Coronary artery (tissue), 2 donors: Measurements from ENCODE around the gene HJURP.

Experiments
- DNase-seq: peaks from one replicate; pipeline ENCODE4 v3.0.0-alpha.2; 2017; ENCODE audit warnings: low spot score
- H3K27ac ChIP-seq, 2 donors: fragments of 200-600 bp; sonication (generic); one replicate each; pipeline ENCODE4 v1.5.1; 2016 to 2019
- H3K4me3 ChIP-seq: fragments of 200-600 bp; sonication (generic); 2 replicates; pipeline ENCODE4 v1.5.1; 2016; ENCODE audit warnings: mild to moderate bottlenecking, moderate library complexity
- CTCF ChIP-seq: fragments of 200-600 bp; sonication (generic); IDR thresholded peaks from one replicate; pipeline ENCODE4 v1.5.1; 2019; ENCODE audit warnings: antibody characterized with exemption

HJURP gene

GRCh38 chr2:233848276-233848675, 6.1 kb downstream of the HJURP start:
- Histone ChIP-seq H3K27ac (no peak overlapping the region), H3K4me3 (no peak overlapping the region)
- no peak for DNase-seq
- no peak for TF ChIP-seq CTCF

DNA sequence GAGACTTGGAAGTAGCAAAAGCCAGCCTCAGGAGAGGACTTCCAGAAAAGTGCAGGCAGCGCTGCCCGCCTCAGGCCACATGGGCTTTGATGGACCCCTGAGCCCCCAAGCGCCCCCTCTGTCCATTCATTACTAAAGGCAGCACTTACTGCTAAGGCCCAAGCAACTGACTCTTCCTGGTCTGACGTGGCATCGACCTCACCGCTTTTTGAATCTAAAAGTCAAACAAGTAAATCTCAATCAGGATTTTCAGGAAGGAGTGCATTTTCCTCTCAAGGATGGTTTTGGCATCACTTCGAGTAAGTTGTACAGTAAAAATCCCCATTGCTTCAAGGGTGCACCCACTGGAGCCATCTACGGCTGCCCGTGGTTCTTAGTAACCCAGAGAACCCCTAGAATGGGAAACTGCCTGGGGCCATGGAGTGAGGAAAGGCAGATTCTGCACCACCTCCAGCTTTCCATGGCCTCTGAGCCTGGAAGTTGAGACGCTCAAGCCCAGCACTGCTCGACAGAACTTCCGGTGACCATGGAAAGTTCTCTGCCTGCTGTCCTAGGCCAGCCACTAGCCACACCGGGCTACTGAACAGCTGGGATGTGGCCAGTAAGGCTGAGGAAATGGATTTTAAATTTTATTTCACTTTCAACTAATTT, 7.0 kb downstream of the HJURP start:
- no peak for DNase-seq
- TF ChIP-seq CTCF, result no peak
- Histone ChIP-seq H3K27ac (no peak overlapping the region), H3K4me3 (no peak overlapping the region)

GRCh38 chr2:233846387-233847247, 7.7 kb downstream of the HJURP start:
- no peak for TF ChIP-seq CTCF
- Histone ChIP-seq H3K27ac (no peak overlapping the region), H3K4me3 (no peak overlapping the region)
- DNase-seq, result no peak

DNA sequence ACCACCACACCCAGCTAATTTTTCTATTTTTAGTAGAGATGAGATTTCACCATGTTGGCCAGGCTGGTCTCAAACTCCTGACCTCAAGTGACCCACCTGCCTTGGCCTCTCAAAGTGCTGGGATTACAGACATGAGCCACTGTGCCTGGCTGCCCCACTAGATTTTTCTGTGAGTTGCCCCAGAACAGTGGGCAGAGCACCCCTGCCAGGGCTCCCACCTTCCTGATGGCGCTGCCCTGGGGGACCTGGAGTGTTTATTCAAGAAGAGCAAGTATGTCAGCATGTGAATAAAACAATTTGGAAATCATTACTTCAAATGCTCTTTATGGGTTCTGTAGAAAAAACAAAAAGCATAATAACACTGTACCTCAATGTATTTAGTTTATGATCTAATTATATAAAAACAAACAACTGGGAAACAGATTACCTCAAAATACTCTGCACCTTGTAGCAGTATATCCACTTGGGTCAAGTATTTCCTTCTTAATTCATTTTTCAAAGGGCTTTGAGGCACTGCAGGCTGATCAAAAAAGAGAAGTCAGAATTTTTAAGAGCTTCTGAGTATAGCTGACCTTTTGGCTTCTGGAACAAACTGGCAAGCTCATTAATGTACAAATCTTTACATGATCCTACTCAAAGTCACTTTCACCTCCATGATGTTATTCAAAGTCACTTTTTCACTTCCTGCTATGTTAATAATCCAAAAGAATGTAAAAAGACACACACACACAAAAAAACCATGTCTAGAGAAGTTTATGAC, 8.9 kb downstream of the HJURP start:
- no peak for TF ChIP-seq CTCF
- no peak for DNase-seq
- no peak overlapping the region for H3K27ac ChIP-seq

DNA sequence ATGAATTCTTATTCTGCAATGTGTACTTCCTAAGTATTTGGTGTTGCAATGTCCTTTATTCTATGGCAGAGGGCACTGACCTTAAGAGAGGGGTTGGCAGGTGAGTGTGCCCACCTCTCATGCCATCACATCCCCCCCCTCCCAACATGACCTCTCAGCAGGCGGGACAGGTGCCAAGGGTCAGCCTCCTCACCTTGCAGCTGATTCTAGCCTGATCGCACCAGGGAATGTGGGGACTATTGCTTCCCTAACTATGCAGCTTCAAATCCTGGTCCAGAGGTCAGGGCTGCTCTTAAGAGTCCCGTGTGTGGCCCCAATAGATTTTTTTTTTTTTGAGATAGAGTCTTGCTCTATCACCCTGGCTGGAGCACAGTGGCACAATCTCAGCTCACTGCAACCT, 9.5 kb downstream of the HJURP start:
- H3K4me3 ChIP-seq, result no peak overlapping the region
- no peak for TF ChIP-seq CTCF
- DNase-seq, result peak; percentile 50
- H3K27ac ChIP-seq, result no peak overlapping the region

More for the DNA sequence above, 8.9 kb downstream of the HJURP start:
- H3K4me3 ChIP-seq, result no peak overlapping the region

GRCh38 chr2:233844064-233844807, 10.1 kb downstream of the HJURP start:
- Histone ChIP-seq H3K27ac (no peak overlapping the region), H3K4me3 (no peak overlapping the region)
- no peak for TF ChIP-seq CTCF
- no peak for DNase-seq
